WERI-Rb-1 (cell line): Measurements from ENCODE around the gene ASB18.

Source experiments
- DNase-seq: peaks from one replicate; pipeline ENCODE4 v3.0.0-alpha.2; 2020
- H3K27ac ChIP-seq: fragments of 250-450 bp; sonication (Bioruptor Pico); 2 replicates; pipeline ENCODE4 v1.5.1; 2020; ENCODE audit warnings: mild to moderate bottlenecking, moderate library complexity
- H3K27me3 ChIP-seq: fragments of 250-450 bp; sonication (Bioruptor Pico); 2 replicates; pipeline ENCODE4 v1.5.1; 2021; ENCODE audit warnings: mild to moderate bottlenecking, low read depth, moderate library complexity; ENCODE audit not compliant: insufficient read depth, severe bottlenecking
- H3K36me3 ChIP-seq: fragments of 250-450 bp; sonication (Bioruptor Pico); 2 replicates; pipeline ENCODE4 v1.5.1; 2020; ENCODE audit warnings: mild to moderate bottlenecking, moderate library complexity
- H3K4me3 ChIP-seq: 2 replicates; pipeline ENCODE4 v1.5.1; 2011; ENCODE audit warnings: low read depth, mild to moderate bottlenecking, control low read depth, low read length
- H3K9me3 ChIP-seq: fragments of 250-450 bp; sonication (Bioruptor Pico); 2 replicates; pipeline ENCODE4 v1.5.1; 2021; ENCODE audit warnings: mild to moderate bottlenecking, moderate library complexity; ENCODE audit not compliant: severe bottlenecking
- CTCF ChIP-seq: IDR thresholded peaks from 2 replicates; pipeline ENCODE4 v1.5.1; 2011; ENCODE audit warnings: low read depth, mild to moderate bottlenecking, control low read depth, inconsistent platforms, low read length

ASB18 gene

DNA sequence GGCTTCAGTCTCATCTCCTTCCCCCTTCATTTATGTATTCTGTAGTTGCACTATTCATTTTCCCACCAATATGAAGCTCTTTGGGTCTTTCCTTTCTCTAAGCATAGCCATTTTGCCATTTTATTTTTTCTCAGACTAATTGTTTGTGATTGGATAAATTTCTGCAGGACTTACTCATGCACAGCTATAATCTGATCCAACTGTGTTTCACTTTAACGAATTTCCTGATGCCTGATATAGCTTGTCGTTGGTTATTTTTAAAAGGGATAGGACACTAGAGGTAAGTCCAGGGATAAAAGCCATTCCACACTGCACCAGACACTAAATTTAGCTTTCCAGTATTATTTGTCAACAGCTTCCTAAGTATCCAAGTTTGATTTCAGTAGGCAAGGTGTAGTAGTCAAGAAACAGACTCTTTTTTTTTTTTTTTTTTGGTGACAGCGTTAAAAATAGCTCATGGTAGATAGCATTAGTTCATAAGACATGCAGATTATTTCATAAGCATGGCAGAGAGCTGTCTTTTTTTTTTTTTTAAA lies 17.4 kb downstream of the ASB18 start:
- DNase-seq: no peak
- peaks cover 54% of the 10 kb centered on the region for H3K27me3 ChIP-seq
- H3K9me3 ChIP-seq: no peaks in the 10 kb centered on the region
- H3K27ac ChIP-seq: no peak overlapping the region
- no peak overlapping the region for H3K4me3 ChIP-seq
- TF ChIP-seq CTCF: no peak
- H3K36me3 ChIP-seq: no peaks in the 10 kb centered on the region

- no peak for DNase-seq
- Histone ChIP-seq H3K9me3 (no peaks in the 10 kb centered on the region), H3K27me3 (peaks cover 66% of the 10 kb centered on the region), H3K36me3 (no peaks in the 10 kb centered on the region), H3K27ac (no peak overlapping the region), H3K4me3 (no peak overlapping the region)
- TF ChIP-seq CTCF: no peak
Measured at GRCh38 chr2:236244256-236244655, 19.9 kb downstream of the ASB18 start.

DNA sequence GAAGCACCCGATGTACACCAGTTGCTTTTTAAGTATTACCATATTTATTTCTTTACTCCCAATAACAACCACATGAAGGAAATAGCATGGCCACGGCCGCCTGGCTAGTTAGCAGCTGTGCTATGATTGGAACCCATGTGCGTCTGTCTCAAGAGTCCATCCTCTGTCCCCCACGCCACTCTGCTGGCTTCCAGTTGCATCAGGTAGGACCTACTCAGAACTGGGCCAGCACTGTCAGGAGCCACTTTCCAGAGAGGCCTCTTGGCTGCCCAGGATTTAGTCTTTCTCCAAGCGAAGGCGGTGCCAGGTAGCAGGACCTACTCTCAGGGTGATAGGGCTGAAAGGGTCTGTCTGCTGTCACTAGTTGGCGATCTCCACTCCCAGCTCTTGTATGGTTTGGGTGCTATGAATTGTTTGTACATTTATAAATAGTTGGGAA lies 22.1 kb downstream of the ASB18 start:
- H3K27ac ChIP-seq: no peak overlapping the region
- TF ChIP-seq CTCF: no peak
- peaks cover 66% of the 10 kb centered on the region for H3K27me3 ChIP-seq

DNA sequence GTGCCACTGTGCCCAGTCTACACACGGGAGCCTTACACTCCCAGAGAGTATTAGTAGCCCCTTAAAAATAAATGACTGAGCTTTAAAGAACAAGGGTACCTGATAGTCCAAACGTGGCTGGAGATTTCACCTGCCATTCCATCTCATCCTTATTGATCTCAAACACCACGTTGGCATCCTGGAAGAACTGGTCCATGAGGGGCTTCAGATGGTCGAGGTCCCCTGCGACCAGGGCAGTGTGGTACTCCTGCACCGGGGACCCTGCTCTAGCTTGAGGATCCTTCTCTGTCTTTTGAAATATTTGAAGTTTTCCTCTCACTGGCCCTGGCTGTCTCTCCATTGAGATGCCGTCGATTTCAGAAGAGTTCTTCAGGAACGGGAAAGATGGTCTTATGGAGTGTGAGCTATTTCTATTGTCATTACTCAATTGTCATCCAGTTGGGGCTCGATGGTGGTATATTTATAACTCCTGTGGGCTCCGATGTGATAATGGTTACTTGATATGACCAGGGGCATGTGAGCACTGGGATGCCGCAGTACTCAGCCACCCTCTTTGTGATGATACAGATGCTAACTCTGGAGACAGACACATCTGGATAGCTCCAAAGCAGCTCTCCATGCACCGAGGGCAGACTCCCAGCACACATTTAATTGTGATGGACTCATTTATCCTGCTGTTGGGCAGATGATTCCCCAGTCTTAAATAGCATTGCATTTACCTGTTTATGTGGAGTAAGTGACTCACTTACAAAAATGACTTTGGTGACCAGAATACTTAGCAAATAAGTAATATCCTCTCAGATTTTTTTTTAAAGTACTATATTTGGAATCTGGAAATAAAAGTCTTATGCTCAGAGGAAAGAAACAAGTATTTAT lies 22.8 kb downstream of the ASB18 start:
- H3K36me3 ChIP-seq: no peaks in the 10 kb centered on the region
- no peak overlapping the region for H3K4me3 ChIP-seq
- H3K27me3 ChIP-seq: peaks cover 70% of the 10 kb centered on the region
- no peaks in the 10 kb centered on the region for H3K9me3 ChIP-seq
- H3K27ac ChIP-seq: no peak overlapping the region
- DNase-seq: no peak
- TF ChIP-seq CTCF: no peak

More for the DNA sequence above, 22.1 kb downstream of the ASB18 start:
- DNase-seq: no peak
- Histone ChIP-seq H3K4me3 (no peak overlapping the region), H3K36me3 (no peaks in the 10 kb centered on the region), H3K9me3 (no peaks in the 10 kb centered on the region)

GRCh38 chr2:236240228-236240990 lies 23.8 kb downstream of the ASB18 start:
- Histone ChIP-seq H3K9me3 (no peaks in the 10 kb centered on the region), H3K27ac (no peak overlapping the region), H3K36me3 (no peaks in the 10 kb centered on the region), H3K27me3 (peaks cover 80% of the 10 kb centered on the region), H3K4me3 (no peak overlapping the region)
- TF ChIP-seq CTCF: no peak
- no peak for DNase-seq
